K562 (cell line): ENCODE results near the gene WNT3. TPM values are rescaled to one million over a fixed set of nuclear protein-coding genes. Genes with fewer than 3 reads are reported as not detected.

Source experiments
- ATAC-seq: fragments of 200-7000 bp; cut with Tn5 transposase; 3 replicates; pipeline ENCODE4 v1.9.1; 2020; ENCODE audit warnings: moderate library complexity
- BruUV-seq: library from RNA; stranded (reverse); fragments of 400-500 nt; replicated peaks from 2 replicates; lab custom pipeline; 2021; lab: Mats Ljungman, UMichigan
- CTCF ChIA-PET: fragments of 300-600 bp; formaldehyde crosslinking; extraction: SDS; loops from one replicate; lab custom pipeline; 2021; ENCODE audit warnings: low intra/inter-chr PET ratio; lab: Yijun Ruan, JAX
- POLR2A ChIA-PET: fragments of 300-600, 350-650 bp; sonication (Branson Sonifier 250); formaldehyde crosslinking; extraction: SDS; loops from one replicate; lab custom pipeline; 2021; ENCODE audit warnings: antibody characterized with exemption, inconsistent platforms; lab: Yijun Ruan, JAX
- DNase-seq, 4 experiments: peaks; one replicate each; pipeline versions ENCODE4 v3.0.0 to v3.0.0-alpha.2; 2011 to 2018; ENCODE audit warnings: low spot score in 3 of 4, mixed read lengths in 3 of 4; ENCODE audit errors: extremely low read depth in 1 of 4
- FAIRE-seq: peaks from 2 replicates; lab custom pipeline; 2011; peaks lifted over from hg19 to GRCh38; lab: Jason Lieb, UNC
- H2AFZ ChIP-seq: 2 replicates; pipeline ENCODE4 v1.6.0; 2011; ENCODE audit warnings: low read depth, low read length, control low read depth, inconsistent platforms
- H3K27ac ChIP-seq: fragments of 200-600 bp; 3 replicates; pipeline ENCODE4 v1.8.0; 2011; ENCODE audit warnings: low read depth, mild to moderate bottlenecking, control low read depth, inconsistent platforms, low read length, moderate library complexity, mixed read lengths; ENCODE audit errors: extremely low read depth
- H3K27me3 ChIP-seq, 2 experiments: fragments of 300-600 bp in 1 of 2; 2 replicates in 1 of 2; 3 replicates in 1 of 2; pipeline versions ENCODE4 v1.6.0 to v1.8.0; 2011; ENCODE audit warnings: inconsistent platforms in 2 of 2, low read length in 2 of 2, mild to moderate bottlenecking in 1 of 2, mixed read lengths in 1 of 2, moderate library complexity in 1 of 2; ENCODE audit not compliant: control insufficient read depth in 2 of 2, insufficient read depth in 2 of 2
- H3K36me3 ChIP-seq: fragments of 300-600 bp; 3 replicates; pipeline ENCODE4 v1.8.0; 2011; ENCODE audit warnings: mild to moderate bottlenecking, low read length, inconsistent platforms; ENCODE audit not compliant: control insufficient read depth, insufficient read depth
- H3K4me1 ChIP-seq, 2 experiments: fragments of 200-600 bp in 1 of 2; replicated peaks in 1 of 2; 2 replicates in 1 of 2; 3 replicates in 1 of 2; pipeline versions ENCODE4 v1.5.1 to v1.8.0; 2011; ENCODE audit warnings: inconsistent platforms in 2 of 2, low read length in 2 of 2, mild to moderate bottlenecking in 1 of 2, mixed read lengths in 1 of 2, moderate library complexity in 1 of 2; ENCODE audit not compliant: control insufficient read depth in 2 of 2, insufficient read depth in 2 of 2
- H3K4me2 ChIP-seq: 2 replicates; pipeline ENCODE4 v1.6.1; 2011; ENCODE audit warnings: low read length, control low read depth, inconsistent platforms, mixed read lengths; ENCODE audit not compliant: insufficient read depth
- H3K4me3 ChIP-seq: fragments of 200-600 bp; sonication (generic), shearing (Covaris generic); 2 replicates; pipeline ENCODE4 v1.5.1; 2016; ENCODE audit warnings: control low read depth, inconsistent platforms
- H3K79me2 ChIP-seq: fragments of 200-600 bp; 3 replicates; pipeline ENCODE4 v1.8.0; 2011; ENCODE audit warnings: low read length, inconsistent platforms; ENCODE audit not compliant: control insufficient read depth, insufficient read depth
- H3K9ac ChIP-seq, 2 experiments: 2 replicates each; pipeline versions ENCODE4 v1.6.0 to v1.6.1; 2011; ENCODE audit warnings: low read depth in 2 of 2, low read length in 2 of 2, control low read depth in 1 of 2, inconsistent platforms in 1 of 2, mild to moderate bottlenecking in 1 of 2, mixed read lengths in 1 of 2; ENCODE audit not compliant: insufficient read depth in 1 of 2
- H3K9me1 ChIP-seq: one replicate; pipeline ENCODE4 v1.6.0; 2011; ENCODE audit warnings: inconsistent platforms, mild to moderate bottlenecking, low read length, moderate library complexity; ENCODE audit not compliant: control insufficient read depth, insufficient read depth
- H3K9me3 ChIP-seq: replicated peaks from 2 replicates; pipeline ENCODE4 v1.5.1; 2011; ENCODE audit warnings: low read depth, low read length, inconsistent platforms; ENCODE audit not compliant: control insufficient read depth, insufficient read depth
- H4K20me1 ChIP-seq: replicated peaks from 2 replicates; pipeline ENCODE4 v1.6.1; 2011; ENCODE audit warnings: low read length, inconsistent platforms, mixed read lengths; ENCODE audit not compliant: control insufficient read depth, insufficient read depth
- JUND ChIP-seq, 2 experiments: IDR thresholded peaks; 2 replicates in 1 of 2; 3 replicates in 1 of 2; pipeline ENCODE4 v1.6.1; 2011; ENCODE audit warnings: borderline replicate concordance in 2 of 2, low read depth in 2 of 2, low read length in 2 of 2, improper control_type of control experiment in 1 of 2, missing biosample characterization in 1 of 2, missing genetic modification characterization in 1 of 2, missing genetic modification reagents in 1 of 2
- MYNN ChIP-seq, 2 experiments: sonication (generic); formaldehyde crosslinking in 1 of 2; IDR thresholded peaks; 2 replicates each; pipeline versions ENCODE4 v1.5.0 to v1.6.1; 2016 to 2020; ENCODE audit warnings: antibody characterized with exemption in 1 of 2, missing genetic modification reagents in 1 of 2
- WGBS: fragments of 100-300 bp; shearing (Covaris generic); methylation state at CpG from one replicate; pipeline ENCODE4 v1.1.6; 2016; ENCODE audit warnings: low coverage, mixed read lengths; ENCODE audit not compliant: insufficient coverage; ENCODE audit errors: missing lambda C conversion rate; 5-methylcytosine and 5-hydroxymethylcytosine counted together
- in situ Hi-C: fragments of 300-500 bp; cut with MboI; formaldehyde crosslinking; loops from 4 replicates; pipeline ENCODE4 v1.15.0; 2018; ENCODE audit warnings: inconsistent platforms, mixed read lengths
- intact Hi-C: fragments of 100-400 bp; cut with micrococcal nuclease; formaldehyde crosslinking; loops from 2 replicates; pipeline ENCODE4 v1.14.2; 2022
- polyA plus RNA-seq, 8 experiments: library from polyadenylated mRNA; depleted of rRNA in 4 of 8; stranded (reverse) in 5 of 8; unstranded in 3 of 8; fragments of >200 nt; fragmentation: Nextera tagmentation in 2 of 8; fragmentation: Illumina TruSeq in 1 of 8; extraction: Ambion mirVana in 2 of 8; extraction: Trizol in 1 of 8; gene quantifications; 2 replicates each; pipeline versions ENCODE4 v1.2.1 to v1.2.3, GENCODE V29; 2011 to 2014; ENCODE audit warnings: inconsistent platforms in 1 of 8, missing spikeins in 1 of 8
- total RNA-seq, 7 experiments: library from RNA; depleted of rRNA in 6 of 7; stranded (reverse); fragments of >200 nt in 6 of 7; fragmentation: Illumina TruSeq in 2 of 7; extraction: Trizol in 2 of 7; gene quantifications; 2 replicates each; pipeline versions ENCODE4 v1.2.1 to v1.2.3, GENCODE V29; 2011 to 2021; ENCODE audit warnings: low replicate concordance in 1 of 7
- TF ChIP-seq, protein P1 (sequence below), 2 experiments: fragments of 450-650 bp in 1 of 2; sonication (generic) in 1 of 2; formaldehyde crosslinking; conservative IDR thresholded peaks; 2 replicates each; pipeline versions ENCODE4 v1.4.0 to v1.8.1; 2020 to 2022; ENCODE audit warnings: mild to moderate bottlenecking in 1 of 2, missing genetic modification reagents in 1 of 2

Gene WNT3
- total and polyA plus RNA-seq, 9 of the 15 experiments (the other 6 are each of a cell fraction or from before 2014, with no cell fraction given): 1.5 to 6.1 (median 3.3) TPM

DNA sequence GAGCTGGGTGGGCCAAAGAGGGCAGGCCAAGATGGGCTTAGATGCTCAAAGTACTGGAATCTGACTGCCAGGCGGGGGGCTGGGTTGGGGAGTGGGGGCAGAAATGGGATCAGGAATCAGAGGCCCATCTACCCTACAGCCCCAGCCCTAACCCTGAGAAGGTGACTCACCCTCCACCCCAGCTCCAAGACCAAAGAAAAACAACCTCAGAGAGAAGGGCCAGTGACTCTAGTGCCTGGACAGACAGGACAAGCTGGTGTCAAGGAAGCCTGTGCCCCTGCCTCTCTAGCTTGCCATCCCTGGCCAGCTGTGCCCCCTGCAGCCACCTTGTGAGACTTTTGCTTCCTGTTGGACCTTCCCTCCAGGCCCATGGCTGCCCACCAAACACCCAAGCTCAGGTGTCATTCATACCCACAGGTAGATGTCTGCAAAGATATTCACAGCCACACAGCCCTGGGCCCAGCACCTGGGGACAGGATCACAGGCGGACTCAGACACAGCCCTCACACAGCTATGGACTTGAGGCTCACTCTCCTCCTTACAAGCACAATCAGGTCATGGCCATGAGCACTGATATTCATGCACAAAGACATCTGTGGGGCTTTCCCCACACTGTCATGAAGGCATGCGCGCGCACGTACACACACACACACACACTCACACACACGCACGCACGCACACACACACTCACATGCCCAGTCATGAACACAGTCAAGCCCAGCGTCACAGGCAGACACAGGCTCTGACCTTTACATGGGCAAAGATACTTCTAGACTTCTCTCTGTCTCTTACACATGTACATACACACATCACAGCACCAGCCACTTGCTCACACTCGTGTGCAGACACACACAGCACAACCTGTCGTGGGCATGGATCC, 2.8 kb downstream of the WNT3 start:
- H3K9me3 ChIP-seq: no peaks in the 10 kb centered on the region
- no peak overlapping the region for H3K27ac ChIP-seq
- no peak overlapping the region for H2AFZ ChIP-seq
- ChIA-PET POLR2A (interaction anchor here (0.5 to 1.2 kb wide), 3 partner anchors 13 to 1654 kb away, joined by 3 to 4 read pairs (median 3); no protein-coding TSS in a partner anchor), CTCF (no interaction called here)
- no peaks in the 10 kb centered on the region for H3K9me1 ChIP-seq
- no peak overlapping the region for H3K4me2 ChIP-seq
- peaks cover 28 to 59% of the 10 kb centered on the region in 2 experiments for H3K4me1 ChIP-seq
- TF ChIP-seq MYNN (IDR thresholded peaks at IDR 0.05): 0 out of 2 replicates have a peak, but pooled peaks have one; percentile 26
- TF ChIP-seq MYNN (CRISPR knock-in tag; IDR thresholded peaks at IDR 0.05): no peak
- 0 out of 2 replicates have a peak, but pooled peaks have one; percentile 37 for TF ChIP-seq JUND (IDR thresholded peaks at IDR 0.05; ENCODE audit: borderline replicate concordance, low read depth, low read length)
- no peak for TF ChIP-seq JUND (tag; IDR thresholded peaks at IDR 0.05; ENCODE audit: borderline replicate concordance, low read depth, low read length)
- TF ChIP-seq, protein P1, sequence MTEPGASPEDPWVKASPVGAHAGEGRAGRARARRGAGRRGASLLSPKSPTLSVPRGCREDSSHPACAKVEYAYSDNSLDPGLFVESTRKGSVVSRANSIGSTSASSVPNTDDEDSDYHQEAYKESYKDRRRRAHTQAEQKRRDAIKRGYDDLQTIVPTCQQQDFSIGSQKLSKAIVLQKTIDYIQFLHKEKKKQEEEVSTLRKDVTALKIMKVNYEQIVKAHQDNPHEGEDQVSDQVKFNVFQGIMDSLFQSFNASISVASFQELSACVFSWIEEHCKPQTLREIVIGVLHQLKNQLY (CRISPR knock-in tag; conservative IDR thresholded peaks at IDR 0.05): no peak
- H3K4me3 ChIP-seq: no peak overlapping the region
- FAIRE-seq (no peak), ATAC-seq (no peak), DNase-seq (no peak)
- H3K9ac ChIP-seq: 0 out of 4 replicates have a peak overlapping the region, but pooled peaks of 1 of the 2 experiments have one; percentile 42
- in situ Hi-C loops: loop anchor here (25.0 kb wide), 1 partner anchor 1228 kb away; no protein-coding TSS in a partner anchor
- intact Hi-C loops: no loop called here
- no peaks in the 10 kb centered on the region for H3K27me3 ChIP-seq
- no peaks in the 10 kb centered on the region for H4K20me1 ChIP-seq
- BruUV-seq: no TSS peak
- H3K79me2 ChIP-seq: no peaks in the 10 kb centered on the region
- H3K36me3 ChIP-seq: no peaks in the 10 kb centered on the region
- 74% methylated on average over 12 of the region's 12 CpGs for WGBS
